HEK293 (cell line): ENCODE data around the gene PRDX3.

Experiments
- KLF1 ChIP-seq: fragments of 450-650 bp; formaldehyde crosslinking; IDR thresholded peaks from 2 replicates; pipeline ENCODE4 v1.5.1; 2016; ENCODE audit warnings: missing biosample characterization, missing genetic modification characterization
- PBX3 ChIP-seq: sonication (generic); formaldehyde crosslinking; IDR thresholded peaks from 2 replicates; pipeline ENCODE4 v1.8.1; 2022; ENCODE audit warnings: mild to moderate bottlenecking, moderate library complexity, missing genetic modification reagents
- YY1 ChIP-seq: fragments of 450-650 bp; formaldehyde crosslinking; IDR thresholded peaks from 2 replicates; pipeline ENCODE4 v1.5.1; 2018; ENCODE audit warnings: missing biosample characterization, missing genetic modification characterization
- ZFP37 ChIP-seq: fragments of 450-650 bp; formaldehyde crosslinking; IDR thresholded peaks from 2 replicates; pipeline ENCODE4 v1.5.1; 2016; ENCODE audit warnings: missing biosample characterization, missing genetic modification characterization
- ZNF274 ChIP-seq, 2 experiments: fragments of 200-500 bp in 1 of 2; fragments of 450-650 bp in 1 of 2; sonication (Bioruptor generic) in 1 of 2; formaldehyde crosslinking in 1 of 2; IDR thresholded peaks; 2 replicates each; pipeline versions ENCODE4 v1.5.1 to v1.6.1; 2014 to 2016; ENCODE audit warnings: borderline replicate concordance in 1 of 2, inconsistent platforms in 1 of 2, low read length in 1 of 2, missing biosample characterization in 1 of 2, missing genetic modification characterization in 1 of 2
- ZNF549 ChIP-seq: fragments of 450-650 bp; IDR thresholded peaks from 2 replicates; pipeline ENCODE4 v1.5.1; 2018; ENCODE audit warnings: missing biosample characterization, missing genetic modification characterization, mild to moderate bottlenecking, inconsistent platforms, moderate library complexity
- ZNF776 ChIP-seq: fragments of 450-650 bp; formaldehyde crosslinking; IDR thresholded peaks from 2 replicates; pipeline ENCODE4 v1.5.0; 2017; ENCODE audit warnings: missing biosample characterization, missing genetic modification characterization, borderline replicate concordance
- ZNF830 ChIP-seq: fragments of 450-650 bp; IDR thresholded peaks from 2 replicates; pipeline ENCODE4 v1.5.0; 2018; ENCODE audit warnings: missing biosample characterization, missing genetic modification characterization, low read depth, mild to moderate bottlenecking, moderate library complexity
- TF ChIP-seq, protein P1 (sequence below): fragments of 450-650 bp; formaldehyde crosslinking; IDR thresholded peaks from 2 replicates; pipeline ENCODE4 v1.5.1; 2016; ENCODE audit warnings: missing biosample characterization, missing genetic modification characterization
- TF ChIP-seq, protein P2 (sequence below): fragments of 450-650 bp; formaldehyde crosslinking; IDR thresholded peaks from 2 replicates; pipeline ENCODE4 v1.5.1; 2016; ENCODE audit warnings: missing biosample characterization, missing genetic modification characterization
- TF ChIP-seq, protein P3 (sequence below): fragments of 450-650 bp; formaldehyde crosslinking; conservative IDR thresholded peaks from 2 replicates; pipeline ENCODE4 v1.5.1; 2016; ENCODE audit warnings: low read depth, missing biosample characterization, missing genetic modification characterization

DNA sequence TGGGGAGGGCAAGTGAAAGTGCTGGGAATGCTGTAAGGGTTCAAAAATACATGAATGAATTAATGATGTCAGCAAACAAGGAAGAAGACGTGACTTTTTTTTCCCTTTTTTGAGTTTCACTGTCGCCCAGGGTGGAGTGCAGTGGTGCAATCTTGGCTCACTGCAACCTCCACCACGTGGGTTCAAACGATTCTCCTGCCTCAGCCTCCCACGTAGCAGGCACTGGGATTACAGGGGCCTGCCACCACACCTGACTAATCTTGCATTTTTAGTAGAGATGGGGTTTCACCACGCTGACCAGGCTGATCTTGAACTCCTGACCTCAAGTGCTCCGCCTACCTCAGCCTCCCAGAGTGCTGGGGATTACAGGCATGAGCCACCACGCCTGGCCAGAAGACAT is 44.7 kb downstream of the PRDX3 start:
- TF ChIP-seq YY1 (tag by site-specific recombination) (no peak), ZNF549 (tag by site-specific recombination) (no peak), ZFP37 (no peak), ZNF830 (tag by site-specific recombination) (no peak), ZNF274 (IDR thresholded peaks at IDR 0.05; ENCODE audit: low read length) (no peak), ZNF274 (tag by site-specific recombination; IDR thresholded peaks at IDR 0.05; ENCODE audit: borderline replicate concordance) (no peak), PBX3 (CRISPR knock-in tag) (no peak), KLF1 (tag by site-specific recombination) (no peak), ZNF776 (tag by site-specific recombination) (no peak)
- TF ChIP-seq, protein P1, sequence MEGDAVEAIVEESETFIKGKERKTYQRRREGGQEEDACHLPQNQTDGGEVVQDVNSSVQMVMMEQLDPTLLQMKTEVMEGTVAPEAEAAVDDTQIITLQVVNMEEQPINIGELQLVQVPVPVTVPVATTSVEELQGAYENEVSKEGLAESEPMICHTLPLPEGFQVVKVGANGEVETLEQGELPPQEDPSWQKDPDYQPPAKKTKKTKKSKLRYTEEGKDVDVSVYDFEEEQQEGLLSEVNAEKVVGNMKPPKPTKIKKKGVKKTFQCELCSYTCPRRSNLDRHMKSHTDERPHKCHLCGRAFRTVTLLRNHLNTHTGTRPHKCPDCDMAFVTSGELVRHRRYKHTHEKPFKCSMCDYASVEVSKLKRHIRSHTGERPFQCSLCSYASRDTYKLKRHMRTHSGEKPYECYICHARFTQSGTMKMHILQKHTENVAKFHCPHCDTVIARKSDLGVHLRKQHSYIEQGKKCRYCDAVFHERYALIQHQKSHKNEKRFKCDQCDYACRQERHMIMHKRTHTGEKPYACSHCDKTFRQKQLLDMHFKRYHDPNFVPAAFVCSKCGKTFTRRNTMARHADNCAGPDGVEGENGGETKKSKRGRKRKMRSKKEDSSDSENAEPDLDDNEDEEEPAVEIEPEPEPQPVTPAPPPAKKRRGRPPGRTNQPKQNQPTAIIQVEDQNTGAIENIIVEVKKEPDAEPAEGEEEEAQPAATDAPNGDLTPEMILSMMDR (tag by site-specific recombination) = no peak
- TF ChIP-seq, protein P2, sequence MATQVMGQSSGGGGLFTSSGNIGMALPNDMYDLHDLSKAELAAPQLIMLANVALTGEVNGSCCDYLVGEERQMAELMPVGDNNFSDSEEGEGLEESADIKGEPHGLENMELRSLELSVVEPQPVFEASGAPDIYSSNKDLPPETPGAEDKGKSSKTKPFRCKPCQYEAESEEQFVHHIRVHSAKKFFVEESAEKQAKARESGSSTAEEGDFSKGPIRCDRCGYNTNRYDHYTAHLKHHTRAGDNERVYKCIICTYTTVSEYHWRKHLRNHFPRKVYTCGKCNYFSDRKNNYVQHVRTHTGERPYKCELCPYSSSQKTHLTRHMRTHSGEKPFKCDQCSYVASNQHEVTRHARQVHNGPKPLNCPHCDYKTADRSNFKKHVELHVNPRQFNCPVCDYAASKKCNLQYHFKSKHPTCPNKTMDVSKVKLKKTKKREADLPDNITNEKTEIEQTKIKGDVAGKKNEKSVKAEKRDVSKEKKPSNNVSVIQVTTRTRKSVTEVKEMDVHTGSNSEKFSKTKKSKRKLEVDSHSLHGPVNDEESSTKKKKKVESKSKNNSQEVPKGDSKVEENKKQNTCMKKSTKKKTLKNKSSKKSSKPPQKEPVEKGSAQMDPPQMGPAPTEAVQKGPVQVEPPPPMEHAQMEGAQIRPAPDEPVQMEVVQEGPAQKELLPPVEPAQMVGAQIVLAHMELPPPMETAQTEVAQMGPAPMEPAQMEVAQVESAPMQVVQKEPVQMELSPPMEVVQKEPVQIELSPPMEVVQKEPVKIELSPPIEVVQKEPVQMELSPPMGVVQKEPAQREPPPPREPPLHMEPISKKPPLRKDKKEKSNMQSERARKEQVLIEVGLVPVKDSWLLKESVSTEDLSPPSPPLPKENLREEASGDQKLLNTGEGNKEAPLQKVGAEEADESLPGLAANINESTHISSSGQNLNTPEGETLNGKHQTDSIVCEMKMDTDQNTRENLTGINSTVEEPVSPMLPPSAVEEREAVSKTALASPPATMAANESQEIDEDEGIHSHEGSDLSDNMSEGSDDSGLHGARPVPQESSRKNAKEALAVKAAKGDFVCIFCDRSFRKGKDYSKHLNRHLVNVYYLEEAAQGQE (tag by site-specific recombination) = no peak
- TF ChIP-seq, protein P3, sequence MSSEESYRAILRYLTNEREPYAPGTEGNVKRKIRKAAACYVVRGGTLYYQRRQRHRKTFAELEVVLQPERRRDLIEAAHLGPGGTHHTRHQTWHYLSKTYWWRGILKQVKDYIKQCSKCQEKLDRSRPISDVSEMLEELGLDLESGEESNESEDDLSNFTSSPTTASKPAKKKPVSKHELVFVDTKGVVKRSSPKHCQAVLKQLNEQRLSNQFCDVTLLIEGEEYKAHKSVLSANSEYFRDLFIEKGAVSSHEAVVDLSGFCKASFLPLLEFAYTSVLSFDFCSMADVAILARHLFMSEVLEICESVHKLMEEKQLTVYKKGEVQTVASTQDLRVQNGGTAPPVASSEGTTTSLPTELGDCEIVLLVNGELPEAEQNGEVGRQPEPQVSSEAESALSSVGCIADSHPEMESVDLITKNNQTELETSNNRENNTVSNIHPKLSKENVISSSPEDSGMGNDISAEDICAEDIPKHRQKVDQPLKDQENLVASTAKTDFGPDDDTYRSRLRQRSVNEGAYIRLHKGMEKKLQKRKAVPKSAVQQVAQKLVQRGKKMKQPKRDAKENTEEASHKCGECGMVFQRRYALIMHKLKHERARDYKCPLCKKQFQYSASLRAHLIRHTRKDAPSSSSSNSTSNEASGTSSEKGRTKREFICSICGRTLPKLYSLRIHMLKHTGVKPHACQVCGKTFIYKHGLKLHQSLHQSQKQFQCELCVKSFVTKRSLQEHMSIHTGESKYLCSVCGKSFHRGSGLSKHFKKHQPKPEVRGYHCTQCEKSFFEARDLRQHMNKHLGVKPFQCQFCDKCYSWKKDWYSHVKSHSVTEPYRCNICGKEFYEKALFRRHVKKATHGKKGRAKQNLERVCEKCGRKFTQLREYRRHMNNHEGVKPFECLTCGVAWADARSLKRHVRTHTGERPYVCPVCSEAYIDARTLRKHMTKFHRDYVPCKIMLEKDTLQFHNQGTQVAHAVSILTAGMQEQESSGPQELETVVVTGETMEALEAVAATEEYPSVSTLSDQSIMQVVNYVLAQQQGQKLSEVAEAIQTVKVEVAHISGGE (tag by site-specific recombination) = no peak
